ENCODE data around the gene HIPK2. TPM values are rescaled to one million over a fixed set of nuclear protein-coding genes. Genes with fewer than 3 reads are reported as not detected.

Gene HIPK2
- total RNA-seq, 1 experiment from 2014 or later = 30.7 TPM

DNA sequence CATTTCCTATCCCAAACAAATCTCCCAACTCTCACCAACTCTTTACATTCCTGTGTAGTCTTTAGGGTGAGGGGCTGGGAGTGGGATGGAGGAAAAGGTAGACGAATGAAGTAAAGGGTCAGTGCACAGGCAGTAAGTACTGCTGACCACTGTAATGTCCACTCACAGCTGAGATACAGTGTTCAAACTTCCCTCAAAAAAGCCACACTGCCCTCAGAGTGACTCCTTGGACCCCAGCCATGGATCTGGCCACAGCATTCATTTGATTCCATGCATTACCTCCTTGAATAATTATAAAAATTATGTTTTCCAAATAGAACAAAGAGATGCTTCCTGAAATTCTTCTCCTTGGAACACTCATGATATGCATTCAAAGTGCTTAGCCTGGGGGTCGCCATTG is 19.8 kb upstream of the HIPK2 start:
- DNase-seq (ENCODE audit: low spot score) = no peak
- TF ChIP-seq, protein P1, sequence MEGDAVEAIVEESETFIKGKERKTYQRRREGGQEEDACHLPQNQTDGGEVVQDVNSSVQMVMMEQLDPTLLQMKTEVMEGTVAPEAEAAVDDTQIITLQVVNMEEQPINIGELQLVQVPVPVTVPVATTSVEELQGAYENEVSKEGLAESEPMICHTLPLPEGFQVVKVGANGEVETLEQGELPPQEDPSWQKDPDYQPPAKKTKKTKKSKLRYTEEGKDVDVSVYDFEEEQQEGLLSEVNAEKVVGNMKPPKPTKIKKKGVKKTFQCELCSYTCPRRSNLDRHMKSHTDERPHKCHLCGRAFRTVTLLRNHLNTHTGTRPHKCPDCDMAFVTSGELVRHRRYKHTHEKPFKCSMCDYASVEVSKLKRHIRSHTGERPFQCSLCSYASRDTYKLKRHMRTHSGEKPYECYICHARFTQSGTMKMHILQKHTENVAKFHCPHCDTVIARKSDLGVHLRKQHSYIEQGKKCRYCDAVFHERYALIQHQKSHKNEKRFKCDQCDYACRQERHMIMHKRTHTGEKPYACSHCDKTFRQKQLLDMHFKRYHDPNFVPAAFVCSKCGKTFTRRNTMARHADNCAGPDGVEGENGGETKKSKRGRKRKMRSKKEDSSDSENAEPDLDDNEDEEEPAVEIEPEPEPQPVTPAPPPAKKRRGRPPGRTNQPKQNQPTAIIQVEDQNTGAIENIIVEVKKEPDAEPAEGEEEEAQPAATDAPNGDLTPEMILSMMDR (conservative IDR thresholded peaks at IDR 0.05; ENCODE audit: low read depth, low read length) = no peak
- TF ChIP-seq EZH2 (IDR thresholded peaks at IDR 0.05; ENCODE audit: borderline replicate concordance, low read depth, low read length, poor library complexity, severe bottlenecking) = no peak
- Histone ChIP-seq H3K4me3 (ENCODE audit: low read depth, low read length, poor library complexity, severe bottlenecking) (no peak overlapping the region), H3K36me3 (ENCODE audit: insufficient read depth, low read length, poor library complexity, severe bottlenecking) (no peaks in the 10 kb centered on the region), H3K27me3 (replicated peaks; ENCODE audit: insufficient read depth, low read depth, low read length, poor library complexity) (no peaks in the 10 kb centered on the region), H3K27ac (ENCODE audit: low read depth, low read length, poor library complexity, severe bottlenecking) (no peak overlapping the region), H3K9me3 (ENCODE audit: low read depth, low read length, poor library complexity, severe bottlenecking) (no peaks in the 10 kb centered on the region), H3K4me1 (ENCODE audit: insufficient read depth, low read length, poor library complexity, severe bottlenecking) (no peaks in the 10 kb centered on the region)
- ChIA-PET CTCF (no interaction called here), POLR2A (ENCODE audit: low non-redundant PET) (no interaction called here)
- intact Hi-C loops (cut with micrococcal nuclease; ENCODE audit: unreplicated experiment) = no loop called here
- no TSS peak for BruUV-seq (replicated peaks)

DNA sequence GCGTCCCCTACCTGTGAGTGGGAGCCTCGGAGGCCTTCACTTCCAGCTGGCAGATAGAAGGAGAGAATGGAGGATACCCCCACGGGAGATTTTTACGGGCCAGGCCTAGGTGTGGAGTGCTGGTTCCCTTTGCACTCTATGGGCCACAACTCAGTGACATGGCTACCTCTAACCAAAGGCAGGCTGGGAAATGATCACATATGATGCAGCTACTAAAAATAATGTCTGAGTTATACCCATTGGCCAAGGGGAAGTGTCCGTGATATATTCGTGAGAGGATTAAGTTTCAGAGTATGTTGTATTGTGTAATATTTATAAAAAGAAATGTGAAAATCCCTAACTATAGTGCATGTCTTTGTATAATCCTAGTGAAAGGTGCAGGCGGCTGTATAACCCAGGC is 13.5 kb upstream of the HIPK2 start:
- Histone ChIP-seq H3K36me3 (ENCODE audit: insufficient read depth, low read length, poor library complexity, severe bottlenecking) (no peaks in the 10 kb centered on the region), H3K27ac (ENCODE audit: low read depth, low read length, poor library complexity, severe bottlenecking) (no peak overlapping the region), H3K9me3 (ENCODE audit: low read depth, low read length, poor library complexity, severe bottlenecking) (no peaks in the 10 kb centered on the region), H3K4me1 (ENCODE audit: insufficient read depth, low read length, poor library complexity, severe bottlenecking) (no peaks in the 10 kb centered on the region), H3K27me3 (replicated peaks; ENCODE audit: insufficient read depth, low read depth, low read length, poor library complexity) (peaks cover 6% of the 10 kb centered on the region), H3K4me3 (ENCODE audit: low read depth, low read length, poor library complexity, severe bottlenecking) (no peak overlapping the region)
- intact Hi-C loops (cut with micrococcal nuclease; ENCODE audit: unreplicated experiment) = no loop called here
- no TSS peak for BruUV-seq (replicated peaks)
- no peak for DNase-seq (ENCODE audit: low spot score)
- ChIA-PET POLR2A (ENCODE audit: low non-redundant PET) (no interaction called here), CTCF (no interaction called here)
- TF ChIP-seq EZH2 (IDR thresholded peaks at IDR 0.05; ENCODE audit: borderline replicate concordance, low read depth, low read length, poor library complexity, severe bottlenecking) = no peak
- TF ChIP-seq, protein P1 (conservative IDR thresholded peaks at IDR 0.05; ENCODE audit: low read depth, low read length) = no peak

DNA sequence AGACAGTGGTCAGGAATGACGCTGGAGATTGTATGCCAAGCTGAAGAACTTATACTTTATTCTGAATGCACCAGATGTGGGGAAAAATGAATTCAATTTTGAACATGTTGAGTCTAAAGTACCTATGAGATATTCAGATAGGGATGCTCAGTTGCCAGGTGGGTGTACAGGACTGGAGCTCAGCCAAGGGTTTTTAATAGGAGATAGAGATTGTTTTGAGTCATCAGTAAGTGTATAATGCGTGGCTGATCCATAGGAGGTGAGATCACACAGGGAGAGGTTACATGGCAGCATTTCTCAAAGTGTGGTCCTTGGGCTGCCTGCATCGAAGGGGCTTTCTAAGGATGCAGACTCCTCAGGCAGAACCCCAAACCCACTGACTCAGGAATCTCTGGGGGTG is 6.8 kb upstream of the HIPK2 start:
- no peaks in the 10 kb centered on the region for H3K4me1 ChIP-seq (ENCODE audit: insufficient read depth, low read length, poor library complexity, severe bottlenecking)
- H3K27me3 ChIP-seq (replicated peaks; ENCODE audit: insufficient read depth, low read depth, low read length, poor library complexity) = peaks cover 35% of the 10 kb centered on the region
- H3K4me3 ChIP-seq (ENCODE audit: low read depth, low read length, poor library complexity, severe bottlenecking) = no peak overlapping the region
- no peak overlapping the region for H3K27ac ChIP-seq (ENCODE audit: low read depth, low read length, poor library complexity, severe bottlenecking)
- CTCF ChIA-PET = no interaction called here
- no peaks in the 10 kb centered on the region for H3K36me3 ChIP-seq (ENCODE audit: insufficient read depth, low read length, poor library complexity, severe bottlenecking)
- intact Hi-C loops (cut with micrococcal nuclease; ENCODE audit: unreplicated experiment) = no loop called here
- TF ChIP-seq, protein P1 (conservative IDR thresholded peaks at IDR 0.05; ENCODE audit: low read depth, low read length) = no peak
- no peak for TF ChIP-seq EZH2 (IDR thresholded peaks at IDR 0.05; ENCODE audit: borderline replicate concordance, low read depth, low read length, poor library complexity, severe bottlenecking)
- no TSS peak for BruUV-seq (replicated peaks)
- DNase-seq (ENCODE audit: low spot score) = no peak
- POLR2A ChIA-PET (ENCODE audit: low non-redundant PET) = interaction anchor here (0.6 kb wide), 1 partner anchor 94 kb away, joined by 4 read pairs; no protein-coding TSS in a partner anchor
- no peaks in the 10 kb centered on the region for H3K9me3 ChIP-seq (ENCODE audit: low read depth, low read length, poor library complexity, severe bottlenecking)
